Panc1 (cell line): ENCODE data around the gene S1PR3.

Experiments
- POLR2AphosphoS5 ChIP-seq: IDR thresholded peaks from 2 replicates; pipeline ENCODE4 v1.6.1; 2012; ENCODE audit warnings: mild to moderate bottlenecking, low read depth, low read length, moderate library complexity
- SIN3A ChIP-seq: IDR thresholded peaks from 2 replicates; pipeline ENCODE4 v1.6.1; 2012; ENCODE audit warnings: low read depth, mild to moderate bottlenecking, low read length, moderate library complexity, borderline replicate concordance; ENCODE audit not compliant: insufficient read depth
- TF ChIP-seq, protein P1 (sequence below): fragments of 450-650 bp; IDR thresholded peaks from 2 replicates; pipeline ENCODE4 v1.5.1; 2017; ENCODE audit warnings: mild to moderate bottlenecking

- TF ChIP-seq, protein P1, sequence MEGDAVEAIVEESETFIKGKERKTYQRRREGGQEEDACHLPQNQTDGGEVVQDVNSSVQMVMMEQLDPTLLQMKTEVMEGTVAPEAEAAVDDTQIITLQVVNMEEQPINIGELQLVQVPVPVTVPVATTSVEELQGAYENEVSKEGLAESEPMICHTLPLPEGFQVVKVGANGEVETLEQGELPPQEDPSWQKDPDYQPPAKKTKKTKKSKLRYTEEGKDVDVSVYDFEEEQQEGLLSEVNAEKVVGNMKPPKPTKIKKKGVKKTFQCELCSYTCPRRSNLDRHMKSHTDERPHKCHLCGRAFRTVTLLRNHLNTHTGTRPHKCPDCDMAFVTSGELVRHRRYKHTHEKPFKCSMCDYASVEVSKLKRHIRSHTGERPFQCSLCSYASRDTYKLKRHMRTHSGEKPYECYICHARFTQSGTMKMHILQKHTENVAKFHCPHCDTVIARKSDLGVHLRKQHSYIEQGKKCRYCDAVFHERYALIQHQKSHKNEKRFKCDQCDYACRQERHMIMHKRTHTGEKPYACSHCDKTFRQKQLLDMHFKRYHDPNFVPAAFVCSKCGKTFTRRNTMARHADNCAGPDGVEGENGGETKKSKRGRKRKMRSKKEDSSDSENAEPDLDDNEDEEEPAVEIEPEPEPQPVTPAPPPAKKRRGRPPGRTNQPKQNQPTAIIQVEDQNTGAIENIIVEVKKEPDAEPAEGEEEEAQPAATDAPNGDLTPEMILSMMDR = no peak
- TF ChIP-seq SIN3A (no peak), POLR2AphosphoS5 (no peak)
Measured at GRCh38 chr9:89052470-89053097, 61.3 kb downstream of the S1PR3 start.
